Stomach (tissue), 4 donors: ENCODE results near the gene BICD1.

Source experiments
- CTCF ChIP-seq, 7 experiments: fragments of 450-650 bp in 4 of 7; fragments of 200-600 bp in 3 of 7; sonication (generic) in 3 of 7; IDR thresholded peaks; one replicate each; pipeline ENCODE4 v1.5.1; 2016 to 2019; ENCODE audit warnings: antibody characterized with exemption in 7 of 7, control low read depth in 2 of 7, mild to moderate bottlenecking in 1 of 7
- POLR2A ChIP-seq, 4 donors: fragments of 450-650 bp; IDR thresholded peaks; one replicate each; pipeline ENCODE4 v1.6.1; 2016; ENCODE audit warnings: antibody characterized with exemption in 4 of 4, control low read depth in 2 of 4, mild to moderate bottlenecking in 1 of 4, moderate library complexity in 1 of 4
- POLR2AphosphoS5 ChIP-seq, 3 donors: sonication (generic); formaldehyde crosslinking; IDR thresholded peaks; one replicate each; pipeline ENCODE4 v1.6.1; 2016; ENCODE audit warnings: antibody characterized with exemption in 3 of 3

- TF ChIP-seq POLR2AphosphoS5 (IDR thresholded peaks at IDR 0.05): no peak
- no peak for TF ChIP-seq POLR2A (IDR thresholded peaks at IDR 0.05)
- no peak for TF ChIP-seq CTCF (IDR thresholded peaks at IDR 0.05)
Measured at GRCh38 chr12:32265456-32265855, 158.8 kb downstream of the BICD1 start.
